NCI-H2107 treated with DMSO at 0.1 percent for 48 hours (cell line): ENCODE data around the gene LHCGR.
"Not testable (repeated sequence)": the region's sequence is repeated elsewhere in the genome, so short reads cannot be mapped to it uniquely, and the experiment has no call there.

Experiments
- DNase-seq: peaks from one replicate; lab custom pipeline; 2025; ENCODE audit not compliant: unreplicated experiment; lab: John Stamatoyannopoulos, UW

LHCGR gene

GRCh38 chr2:48711343-48711742 is 44.2 kb downstream of the LHCGR start:
- DNase-seq, result no peak

- DNase-seq, result no peak
Observed at GRCh38 chr2:48709096-48710034, 46.2 kb downstream of the LHCGR start.

GRCh38 chr2:48707466-48707865 is 48.1 kb downstream of the LHCGR start:
- no peak for DNase-seq

GRCh38 chr2:48703621-48704020 is 51.9 kb downstream of the LHCGR start:
- DNase-seq, result not testable (repeated sequence)

- DNase-seq, result no peak
Observed at GRCh38 chr2:48699348-48699930, 56.1 kb downstream of the LHCGR start.

- DNase-seq, result no peak
Observed at GRCh38 chr2:48696881-48697280, 58.6 kb downstream of the LHCGR start.

GRCh38 chr2:48695991-48696390 is 59.5 kb downstream of the LHCGR start:
- no peak for DNase-seq

- no peak for DNase-seq
Observed at GRCh38 chr2:48694149-48694548, 61.4 kb downstream of the LHCGR start.

- DNase-seq, result no peak
Observed at GRCh38 chr2:48693645-48694044, 61.9 kb downstream of the LHCGR start.

GRCh38 chr2:48693066-48693465 is 62.5 kb downstream of the LHCGR start:
- DNase-seq, result no peak

- no peak for DNase-seq
Observed at GRCh38 chr2:48691935-48692691, 63.4 kb downstream of the LHCGR start.

GRCh38 chr2:48685126-48685525 is 70.4 kb downstream of the LHCGR start:
- no peak for DNase-seq

- DNase-seq, result no peak
Observed at GRCh38 chr2:48677450-48677849, 78.1 kb downstream of the LHCGR start.

GRCh38 chr2:48674933-48675332 is 80.6 kb downstream of the LHCGR start:
- DNase-seq, result no peak

GRCh38 chr2:48673581-48673980 is 81.9 kb downstream of the LHCGR start:
- no peak for DNase-seq

- DNase-seq, result no peak
Observed at GRCh38 chr2:48668992-48669391, 86.5 kb downstream of the LHCGR start.

- DNase-seq, result no peak
Observed at GRCh38 chr2:48651158-48651790, 104.2 kb downstream of the LHCGR start.

- DNase-seq, result no peak
Observed at GRCh38 chr2:48638261-48638660, 117.3 kb downstream of the LHCGR start.
